ENCODE results near the gene DMRTC1. TPM values are rescaled to one million over a fixed set of nuclear protein-coding genes. Genes with fewer than 3 reads are reported as not detected.
"Not testable (repeated sequence)": the region's sequence is repeated elsewhere in the genome, so short reads cannot be mapped to it uniquely, and the experiment has no call there.

Gene DMRTC1, protein sequence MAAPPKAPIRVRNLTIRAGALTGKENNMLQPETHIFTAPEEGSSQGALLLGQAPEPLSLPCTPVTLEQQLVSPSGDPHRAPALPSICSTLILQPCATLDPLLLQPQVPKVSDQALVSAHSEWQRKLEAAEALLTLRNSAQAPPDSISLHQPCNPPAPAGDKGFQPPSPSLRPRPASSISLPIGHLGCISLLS
- total RNA-seq = not detected in 2 replicates

- H3K36me3 ChIP-seq (ENCODE audit: control insufficient read depth, insufficient read depth, low read length); DNase-seq (ENCODE audit: low read depth); H3K27me3 ChIP-seq (ENCODE audit: control insufficient read depth, insufficient read depth, low read length); H3K4me3 ChIP-seq (ENCODE audit: low read depth, low read length): not testable (repeated sequence)
Observed at GRCh38 chrX:72943819-72944169, at the start of gene DMRTC1. Gene DMRTC1 (minus strand): TSS chrX:72943837. CDS start chrX:72875694, 68,143 bp downstream.

DNA sequence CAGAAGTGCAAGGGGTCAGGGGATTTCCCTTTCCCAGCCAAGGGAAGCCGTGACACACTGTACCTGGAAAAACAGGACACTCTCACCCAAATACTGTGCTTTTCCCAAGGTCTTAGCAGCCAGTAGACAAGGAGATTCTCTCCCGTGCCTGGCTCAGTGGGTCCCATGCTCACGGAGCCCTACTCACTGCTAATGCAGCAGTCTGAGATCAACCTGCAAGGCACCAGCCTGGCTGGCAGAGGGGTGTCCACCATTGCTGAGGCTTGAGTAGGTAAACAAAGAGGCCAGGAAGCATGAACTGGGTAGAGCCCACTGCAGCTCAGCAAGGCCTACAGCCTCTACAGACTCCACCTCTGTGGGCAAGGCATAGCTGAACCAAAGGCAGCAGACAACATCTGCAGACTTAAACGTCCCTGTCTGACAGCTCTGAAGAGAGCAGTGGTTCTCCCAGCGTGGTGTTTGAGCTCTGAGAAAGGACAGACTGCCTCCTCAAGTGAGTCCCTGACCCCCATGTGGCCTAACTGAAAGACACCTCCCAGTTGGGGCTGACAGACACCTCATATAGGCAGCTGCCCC, 37.3 kb upstream of the DMRTC1 start:
- H3K27me3 ChIP-seq (ENCODE audit: control insufficient read depth, insufficient read depth, low read length); H3K4me3 ChIP-seq (ENCODE audit: low read depth, low read length); DNase-seq (ENCODE audit: low read depth); H3K36me3 ChIP-seq (ENCODE audit: control insufficient read depth, insufficient read depth, low read length): not testable (repeated sequence)

DNA sequence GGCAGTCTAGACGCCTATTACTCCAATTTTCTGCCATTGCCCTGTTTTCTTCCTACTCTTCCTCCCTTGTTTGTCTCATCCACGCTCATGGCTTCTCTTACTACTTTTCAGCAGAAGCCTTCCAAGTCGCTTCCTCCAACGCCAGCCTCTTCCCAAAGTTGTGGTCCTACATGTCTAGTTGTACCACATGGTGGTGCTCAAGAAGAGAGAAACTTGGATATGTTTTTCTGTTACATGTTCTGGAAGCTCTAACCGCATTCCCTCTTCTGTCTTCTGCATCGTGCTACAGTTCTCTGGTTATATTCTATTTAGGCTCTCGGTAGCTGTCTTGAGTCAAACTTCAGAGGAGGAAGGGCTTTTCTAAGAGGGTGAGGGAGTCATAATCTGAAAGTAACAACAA, 31.2 kb upstream of the DMRTC1 start:
- H3K27me3 ChIP-seq (ENCODE audit: control insufficient read depth, insufficient read depth, low read length); H3K4me3 ChIP-seq (ENCODE audit: low read depth, low read length); DNase-seq (ENCODE audit: low read depth); H3K36me3 ChIP-seq (ENCODE audit: control insufficient read depth, insufficient read depth, low read length): not testable (repeated sequence)

- DNase-seq (ENCODE audit: low read depth); H3K36me3 ChIP-seq (ENCODE audit: control insufficient read depth, insufficient read depth, low read length); H3K27me3 ChIP-seq (ENCODE audit: control insufficient read depth, insufficient read depth, low read length); H3K4me3 ChIP-seq (ENCODE audit: low read depth, low read length): not testable (repeated sequence)
Observed at GRCh38 chrX:72971859-72972258, 28.2 kb upstream of the DMRTC1 start.

DNA sequence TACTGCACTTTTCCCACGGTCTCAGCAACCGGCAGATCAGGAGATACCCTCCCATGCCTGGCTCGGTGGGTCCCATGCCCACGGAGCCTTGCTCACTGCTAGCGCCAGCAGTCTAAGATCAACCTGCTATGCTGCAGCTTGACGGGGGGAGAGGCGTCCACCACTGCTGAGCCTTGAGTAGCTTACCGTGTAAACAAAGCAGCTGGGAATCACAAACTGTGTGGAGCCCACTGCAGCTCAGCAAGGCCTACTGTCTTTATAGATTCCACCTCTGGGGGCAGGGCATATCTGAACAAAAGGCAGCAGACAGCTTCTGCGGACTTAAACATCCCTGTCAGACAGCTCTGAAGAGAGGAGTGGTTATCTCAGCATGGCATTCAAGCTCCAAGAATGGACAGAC, 16.3 kb upstream of the DMRTC1 start:
- not testable (repeated sequence) for H3K36me3 ChIP-seq (ENCODE audit: control insufficient read depth, insufficient read depth, low read length); H3K27me3 ChIP-seq (ENCODE audit: control insufficient read depth, insufficient read depth, low read length); DNase-seq (ENCODE audit: low read depth); H3K4me3 ChIP-seq (ENCODE audit: low read depth, low read length)

GRCh38 chrX:72943035-72943818, 410 bp downstream of the DMRTC1 start:
- H3K27me3 ChIP-seq (ENCODE audit: control insufficient read depth, insufficient read depth, low read length); H3K4me3 ChIP-seq (ENCODE audit: low read depth, low read length); DNase-seq (ENCODE audit: low read depth); H3K36me3 ChIP-seq (ENCODE audit: control insufficient read depth, insufficient read depth, low read length): not testable (repeated sequence)

DNA sequence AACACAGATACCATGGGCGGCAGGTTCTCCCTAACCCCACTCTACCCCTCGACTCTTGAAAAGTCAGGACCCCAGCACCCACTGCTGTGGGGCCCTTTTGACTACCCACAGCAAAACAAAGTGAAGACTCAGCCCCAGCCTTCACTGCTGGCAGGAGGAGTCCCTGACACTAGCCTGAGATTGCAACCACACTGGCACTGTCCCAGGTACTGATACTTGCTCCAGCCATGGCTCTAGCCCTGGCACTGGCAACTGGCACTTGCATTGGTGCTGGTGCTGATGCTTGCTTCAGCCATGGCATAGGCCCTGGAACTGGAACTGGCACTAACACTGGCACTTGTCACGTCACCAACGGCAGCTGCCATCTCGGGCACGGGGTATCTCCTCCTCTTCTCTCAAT, 1.4 kb downstream of the DMRTC1 start:
- not testable (repeated sequence) for DNase-seq (ENCODE audit: low read depth); H3K4me3 ChIP-seq (ENCODE audit: low read depth, low read length); H3K27me3 ChIP-seq (ENCODE audit: control insufficient read depth, insufficient read depth, low read length); H3K36me3 ChIP-seq (ENCODE audit: control insufficient read depth, insufficient read depth, low read length)

DNA sequence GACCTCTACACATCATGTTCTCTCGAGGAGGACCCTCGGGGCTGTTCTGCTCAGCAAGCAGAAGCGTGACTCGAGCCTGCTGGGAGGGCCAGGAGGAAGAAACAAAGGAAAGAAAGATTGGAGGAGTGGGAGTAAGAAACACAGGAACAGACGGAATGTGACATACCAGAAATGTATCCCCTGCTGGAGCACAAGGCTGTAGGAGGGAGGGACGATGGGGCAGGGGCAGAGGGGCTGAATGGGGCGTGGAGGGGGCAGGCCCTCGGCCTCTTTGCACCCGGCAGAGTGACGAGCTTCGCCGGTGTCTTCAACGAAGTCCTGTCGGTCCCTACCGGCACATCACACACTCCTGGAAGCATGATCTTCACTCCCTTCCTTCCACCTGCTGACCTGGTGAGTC, 5.7 kb downstream of the DMRTC1 start, which contains the start of gene FAM236A:
FAM236A (plus strand) TSS at position 301 of the 400 bp plus-strand sequence; CDS start at position 358, 57 bp downstream.
- not testable (repeated sequence) for H3K36me3 ChIP-seq (ENCODE audit: control insufficient read depth, insufficient read depth, low read length); DNase-seq (ENCODE audit: low read depth); H3K27me3 ChIP-seq (ENCODE audit: control insufficient read depth, insufficient read depth, low read length); H3K4me3 ChIP-seq (ENCODE audit: low read depth, low read length)

GRCh38 chrX:72936882-72937455, 6.7 kb downstream of the DMRTC1 start:
- not testable (repeated sequence) for H3K36me3 ChIP-seq (ENCODE audit: control insufficient read depth, insufficient read depth, low read length); DNase-seq (ENCODE audit: low read depth); H3K27me3 ChIP-seq (ENCODE audit: control insufficient read depth, insufficient read depth, low read length); H3K4me3 ChIP-seq (ENCODE audit: low read depth, low read length)

DNA sequence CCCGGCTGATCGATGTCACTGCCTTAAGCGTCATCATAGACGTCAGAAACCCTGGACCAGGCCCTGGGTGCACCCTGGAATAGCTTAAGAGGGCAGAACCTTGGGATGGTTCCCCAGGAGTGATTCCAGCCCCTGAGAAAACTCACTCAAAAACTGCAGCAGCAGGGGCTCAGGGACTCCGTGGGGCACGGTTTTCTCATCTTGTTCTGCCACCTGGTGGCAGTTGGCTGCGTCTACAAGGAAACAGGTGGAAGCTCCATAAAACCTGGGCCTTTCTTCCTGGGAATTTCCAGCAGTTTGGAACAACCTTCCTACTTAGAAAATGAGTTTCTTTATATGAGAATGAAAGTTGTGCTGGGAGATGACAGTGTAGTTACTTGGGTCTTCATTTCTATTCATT, 7.2 kb downstream of the DMRTC1 start:
- not testable (repeated sequence) for H3K36me3 ChIP-seq (ENCODE audit: control insufficient read depth, insufficient read depth, low read length); H3K4me3 ChIP-seq (ENCODE audit: low read depth, low read length); DNase-seq (ENCODE audit: low read depth); H3K27me3 ChIP-seq (ENCODE audit: control insufficient read depth, insufficient read depth, low read length)

DNA sequence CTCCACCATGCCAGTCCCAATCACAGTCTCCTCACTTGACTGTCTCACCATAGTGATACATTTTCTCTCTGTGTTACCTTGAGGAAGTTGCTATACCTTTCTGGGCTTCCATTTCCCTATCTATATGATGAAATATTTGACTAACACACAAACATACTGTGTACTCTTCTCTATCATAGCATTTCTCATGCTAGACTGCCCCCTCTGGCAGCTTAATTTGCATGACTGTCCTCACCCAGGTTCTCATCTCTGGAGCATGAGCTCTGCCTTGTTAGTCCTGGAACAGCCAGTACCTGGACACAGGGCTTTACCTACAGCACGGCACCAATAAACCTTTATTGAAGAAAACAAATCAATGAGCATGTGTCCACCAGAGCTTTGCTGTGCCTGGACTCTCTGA, 11.4 kb downstream of the DMRTC1 start:
- DNase-seq (ENCODE audit: low read depth); H3K36me3 ChIP-seq (ENCODE audit: control insufficient read depth, insufficient read depth, low read length); H3K4me3 ChIP-seq (ENCODE audit: low read depth, low read length); H3K27me3 ChIP-seq (ENCODE audit: control insufficient read depth, insufficient read depth, low read length): not testable (repeated sequence)

- H3K36me3 ChIP-seq (ENCODE audit: control insufficient read depth, insufficient read depth, low read length); DNase-seq (ENCODE audit: low read depth): not testable (repeated sequence)
Observed at GRCh38 chrX:72916096-72916495, 27.5 kb downstream of the DMRTC1 start.

GRCh38 chrX:72912315-72912714, 31.3 kb downstream of the DMRTC1 start, which contains the start of gene FAM236C:
Gene FAM236C (plus strand): TSS chrX:72912615. CDS start chrX:72912715, 100 bp downstream.
- H3K36me3 ChIP-seq (ENCODE audit: control insufficient read depth, insufficient read depth, low read length); H3K4me3 ChIP-seq (ENCODE audit: low read depth, low read length); DNase-seq (ENCODE audit: low read depth); H3K27me3 ChIP-seq (ENCODE audit: control insufficient read depth, insufficient read depth, low read length): not testable (repeated sequence)

More at GRCh38 chrX:72916096-72916495, 27.5 kb downstream of the DMRTC1 start:
- H3K27me3 ChIP-seq (ENCODE audit: control insufficient read depth, insufficient read depth, low read length); H3K4me3 ChIP-seq (ENCODE audit: low read depth, low read length): not testable (repeated sequence)

DNA sequence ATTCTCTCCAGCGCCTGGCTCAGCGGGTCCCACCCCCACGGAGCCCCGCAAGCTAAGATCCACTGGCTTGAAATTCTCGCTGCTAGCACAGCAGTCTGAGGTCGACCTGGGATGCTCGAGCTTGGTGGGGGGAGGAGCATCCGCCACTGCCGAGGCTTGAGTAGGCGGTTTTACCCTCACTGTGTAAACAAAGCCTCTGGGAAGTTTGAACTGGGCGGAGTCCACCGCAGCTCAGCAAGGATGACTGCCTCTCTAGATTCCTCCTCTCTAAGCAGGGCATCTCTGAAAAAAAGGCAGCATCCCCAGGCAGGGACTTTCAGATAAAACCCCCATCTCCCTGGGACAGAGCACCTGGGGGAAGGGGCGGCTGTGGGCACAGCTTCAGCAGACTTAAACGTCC, 53.9 kb downstream of the DMRTC1 start:
- H3K36me3 ChIP-seq (ENCODE audit: control insufficient read depth, insufficient read depth, low read length); H3K27me3 ChIP-seq (ENCODE audit: control insufficient read depth, insufficient read depth, low read length); H3K4me3 ChIP-seq (ENCODE audit: low read depth, low read length); DNase-seq (ENCODE audit: low read depth): not testable (repeated sequence)

- H3K4me3 ChIP-seq (ENCODE audit: low read depth, low read length); H3K36me3 ChIP-seq (ENCODE audit: control insufficient read depth, insufficient read depth, low read length); DNase-seq (ENCODE audit: low read depth); H3K27me3 ChIP-seq (ENCODE audit: control insufficient read depth, insufficient read depth, low read length): not testable (repeated sequence)
Observed at GRCh38 chrX:72882898-72883297, 60.7 kb downstream of the DMRTC1 start.
